ENCODE results near the gene FARP1. TPM values are rescaled to one million over a fixed set of nuclear protein-coding genes. Genes with fewer than 3 reads are reported as not detected.

The FARP1 gene
- total and polyA plus RNA-seq, 2 of the 13 experiments (the other 11 are each of a cell fraction or from before 2014, with no cell fraction given): 70.6 to 126 TPM

GRCh38 chr13:98265692-98266551 lies 123.0 kb downstream of the FARP1 start (continued):
- TF ChIP-seq SKIL (CRISPR knock-in tag; IDR thresholded peaks at IDR 0.05; ENCODE audit: borderline replicate concordance): no peak
- no peak for TF ChIP-seq ZFP36L2 (CRISPR knock-in tag; IDR thresholded peaks at IDR 0.05)
- TF ChIP-seq ZNF282 (IDR thresholded peaks at IDR 0.05; ENCODE audit: partially characterized antibody): no peak
- TF ChIP-seq TGIF2 (CRISPR knock-in tag; IDR thresholded peaks at IDR 0.05): no peak; the same call in 1 of the 2 replicates
- peak; percentile 85; the same call in 1 of the 2 replicates for TF ChIP-seq ZNF710 (CRISPR knock-in tag; IDR thresholded peaks at IDR 0.05; ENCODE audit: borderline replicate concordance)
- TF ChIP-seq POLR2AphosphoS5 (IDR thresholded peaks at IDR 0.05; ENCODE audit: low read depth, low read length): peak; percentile 81
- no peak for TF ChIP-seq ETV6 (CRISPR knock-in tag; conservative IDR thresholded peaks at IDR 0.05)
- no peak for TF ChIP-seq EEA1 (CRISPR knock-in tag; IDR thresholded peaks at IDR 0.05; ENCODE audit: borderline replicate concordance)
- no peak for TF ChIP-seq KLF12 (CRISPR knock-in tag; IDR thresholded peaks at IDR 0.05; ENCODE audit: borderline replicate concordance)
- no peak for TF ChIP-seq ZNF790 (CRISPR knock-in tag; IDR thresholded peaks at IDR 0.05; ENCODE audit: borderline replicate concordance)
- TF ChIP-seq RFX5 (IDR thresholded peaks at IDR 0.05; ENCODE audit: low read depth, low read length): no peak
- no peak for TF ChIP-seq KAT7 (CRISPR knock-in tag; IDR thresholded peaks at IDR 0.05; ENCODE audit: borderline replicate concordance)
- TF ChIP-seq ZNF12 (CRISPR knock-in tag; IDR thresholded peaks at IDR 0.05): peak; percentile 65; the same call in 1 of the 2 replicates
- no peak for TF ChIP-seq THAP7 (CRISPR knock-in tag; IDR thresholded peaks at IDR 0.05)
- no peak for TF ChIP-seq ZBTB10 (CRISPR knock-in tag; IDR thresholded peaks at IDR 0.05; ENCODE audit: borderline replicate concordance)
- no peak for TF ChIP-seq RORA (CRISPR knock-in tag; IDR thresholded peaks at IDR 0.05)
- peak; percentile 91 for TF ChIP-seq ESRRA (CRISPR knock-in tag; IDR thresholded peaks at IDR 0.05; ENCODE audit: low read depth)
- no peak for TF ChIP-seq RAD51 (IDR thresholded peaks at IDR 0.05; ENCODE audit: borderline replicate concordance)
- TF ChIP-seq CCAR2 (optimal IDR thresholded peaks at IDR 0.05; ENCODE audit: low read depth, low read length): no peak
- TF ChIP-seq ZSCAN30 (CRISPR knock-in tag; IDR thresholded peaks at IDR 0.05): no peak
- 0 out of 2 replicates have a peak, but pooled peaks have one; percentile 59 for TF ChIP-seq PPARG (CRISPR knock-in tag; conservative IDR thresholded peaks at IDR 0.05)
- TF ChIP-seq ZNF619 (CRISPR knock-in tag; IDR thresholded peaks at IDR 0.05): no peak
- TF ChIP-seq ZNF746 (CRISPR knock-in tag; IDR thresholded peaks at IDR 0.05): 0 out of 2 replicates have a peak, but pooled peaks have one; percentile 44

All from HepG2 (cell line).